CD4-positive, alpha-beta memory T cell (primary cell): ENCODE measurements around the gene GPHA2. TPM values are rescaled to one million over a fixed set of nuclear protein-coding genes. Genes with fewer than 3 reads are reported as not detected.

ENCODE experiments used
- CTCF ChIA-PET: fragments of 350-600 bp; sonication (Branson Sonifier 250); formaldehyde crosslinking; loops from one replicate; lab custom pipeline; 2021; ENCODE audit warnings: inconsistent platforms; ENCODE audit not compliant: partially characterized antibody; lab: Charles Lee
- POLR2A ChIA-PET: fragments of 350-600 bp; sonication (Branson Sonifier 250); formaldehyde crosslinking; loops from one replicate; lab custom pipeline; 2021; ENCODE audit not compliant: partially characterized antibody; lab: Charles Lee
- DNase-seq, 5 donors: peaks; one replicate each; pipeline versions ENCODE4 v3.0.0 to v3.0.0-alpha.2; 2020 to 2022; ENCODE audit warnings: mixed read lengths in 1 of 5
- H3K27ac ChIP-seq: one replicate; pipeline ENCODE4 v1.7.0; 2013; ENCODE audit warnings: low read depth, low read length
- H3K27me3 ChIP-seq: 2 replicates; pipeline ENCODE4 v1.7.0; 2013; ENCODE audit warnings: mild to moderate bottlenecking, low read length, moderate library complexity; ENCODE audit not compliant: insufficient read depth
- H3K36me3 ChIP-seq: 2 replicates; pipeline ENCODE4 v1.7.0; 2013; ENCODE audit warnings: mild to moderate bottlenecking, low read length, moderate library complexity; ENCODE audit not compliant: insufficient read depth
- H3K4me1 ChIP-seq: 2 replicates; pipeline ENCODE4 v1.7.0; 2013; ENCODE audit warnings: mild to moderate bottlenecking, low read length, moderate library complexity; ENCODE audit not compliant: insufficient read depth
- H3K4me3 ChIP-seq, 2 donors: one replicate each; pipeline ENCODE4 v1.7.0; 2013; ENCODE audit warnings: low read length in 2 of 2, mild to moderate bottlenecking in 1 of 2
- H3K9me3 ChIP-seq, 2 donors: one replicate each; pipeline ENCODE4 v1.7.0; 2013; ENCODE audit warnings: low read length in 2 of 2, control low read depth in 1 of 2; ENCODE audit not compliant: control insufficient read depth in 1 of 2
- H3K27ac Mint-ChIP-seq, 7 donors: one replicate each; pipeline ENCODE4 v1.8.0; 2020 to 2021; ENCODE audit warnings: mixed read lengths in 7 of 7, mild to moderate bottlenecking in 6 of 7, inconsistent platforms in 3 of 7, moderate library complexity in 3 of 7
- H3K27me3 Mint-ChIP-seq, 2 donors: one replicate each; pipeline ENCODE4 v1.8.0; 2020 to 2021; ENCODE audit warnings: mixed read lengths in 2 of 2
- H3K36me3 Mint-ChIP-seq, 2 donors: one replicate each; pipeline ENCODE4 v1.8.0; 2020 to 2021; ENCODE audit warnings: mixed read lengths in 2 of 2, inconsistent platforms in 1 of 2, mild to moderate bottlenecking in 1 of 2
- H3K4me1 Mint-ChIP-seq, 4 donors: one replicate each; pipeline ENCODE4 v1.8.0; 2020 to 2021; ENCODE audit warnings: mixed read lengths in 4 of 4, mild to moderate bottlenecking in 1 of 4
- H3K4me3 Mint-ChIP-seq, 8 donors: one replicate each; pipeline ENCODE4 v1.8.0; 2020 to 2021; ENCODE audit warnings: mixed read lengths in 8 of 8, mild to moderate bottlenecking in 7 of 8, moderate library complexity in 6 of 8, inconsistent platforms in 3 of 8
- H3K9me3 Mint-ChIP-seq, 8 donors: one replicate each; pipeline ENCODE4 v1.8.0; 2020 to 2021; ENCODE audit warnings: mixed read lengths in 8 of 8, mild to moderate bottlenecking in 5 of 8, inconsistent platforms in 3 of 8, moderate library complexity in 1 of 8
- intact Hi-C: fragments of 100-400 bp; cut with micrococcal nuclease; formaldehyde crosslinking; loops from one replicate; pipeline ENCODE4 v1.15.1; 2023
- polyA plus RNA-seq, 2 donors: library from polyadenylated mRNA; unstranded; fragments of 300-500 nt; fragmentation: Illumina TruSeq; gene quantifications; one replicate each; pipeline ENCODE4 v1.2.3, GENCODE V29; 2021
- total RNA-seq, 2 experiments: library from RNA; stranded (reverse); gene quantifications; one replicate each; pipeline ENCODE4 v1.2.3, GENCODE V29; 2021

GPHA2 gene
- total and polyA plus RNA-seq, 4 experiments from 2014 or later: 0.47 TPM; not detected in 3

DNA sequence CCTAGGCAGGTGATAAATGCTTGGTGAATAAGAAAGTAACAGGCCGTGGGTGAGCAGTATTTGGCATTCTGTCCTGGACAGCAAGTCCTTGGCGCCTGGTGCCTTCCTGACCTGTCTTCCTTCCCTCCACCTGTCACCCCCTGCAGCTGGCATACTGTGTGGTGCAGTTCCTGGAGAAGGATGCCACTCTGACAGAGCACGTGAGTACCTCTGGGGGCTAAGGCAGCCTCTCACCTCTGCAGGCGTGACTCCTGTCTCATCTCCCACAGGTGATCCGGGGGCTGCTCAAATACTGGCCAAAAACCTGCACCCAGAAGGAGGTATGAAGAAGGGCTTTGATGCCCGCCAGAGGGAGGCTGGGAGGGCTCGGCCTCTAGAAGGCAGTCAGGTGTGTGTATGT is 4.4 kb downstream of the GPHA2 start:
- ChIA-PET CTCF (interaction anchor here (1.2 kb wide), 1 partner anchor 83 kb away, joined by 3 read pairs; the partner anchor contains the start of gene ARL2), POLR2A (no interaction called here)
- Mint-ChIP-seq H3K36me3 (peaks cover 28 to 47% of the 10 kb centered on the region in 2 donors), H3K27me3 (no peaks in the 10 kb centered on the region), H3K4me1 (peaks cover 0 to 3% (median 0%) of the 10 kb centered on the region in 4 donors), H3K9me3 (no peaks in the 10 kb centered on the region), H3K4me3 (no peak overlapping the region), H3K27ac (no peak overlapping the region)
- Histone ChIP-seq H3K4me1 (no peaks in the 10 kb centered on the region), H3K27ac (no peak overlapping the region), H3K36me3 (peaks cover 30% of the 10 kb centered on the region), H3K9me3 (no peaks in the 10 kb centered on the region), H3K27me3 (no peaks in the 10 kb centered on the region), H3K4me3 (no peak overlapping the region)
- DNase-seq: no peak
- intact Hi-C loops: no loop called here

DNA sequence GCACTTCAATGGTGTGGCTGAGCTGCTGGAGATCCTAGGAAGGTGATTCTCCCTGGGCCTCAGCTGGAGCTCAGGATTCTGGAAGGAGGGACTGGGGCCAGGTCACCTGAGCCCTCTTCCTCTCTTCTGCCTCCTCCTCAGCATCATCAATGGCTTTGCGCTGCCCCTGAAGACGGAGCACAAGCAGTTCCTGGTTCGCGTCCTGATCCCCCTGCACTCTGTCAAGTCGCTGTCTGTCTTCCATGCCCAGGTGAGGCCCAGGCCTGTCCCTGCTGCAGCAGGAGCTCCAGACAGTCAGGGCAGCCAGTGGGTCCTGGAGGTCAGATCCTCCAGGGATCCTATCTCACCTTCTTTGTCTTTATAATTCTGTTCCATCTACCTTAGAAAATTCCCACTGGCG is 5.4 kb downstream of the GPHA2 start:
- Histone ChIP-seq H3K36me3 (peaks cover 30% of the 10 kb centered on the region), H3K27me3 (no peaks in the 10 kb centered on the region), H3K27ac (no peak overlapping the region), H3K9me3 (no peaks in the 10 kb centered on the region), H3K4me1 (peaks cover 3% of the 10 kb centered on the region), H3K4me3 (no peak overlapping the region)
- H3K9me3 Mint-ChIP-seq: no peaks in the 10 kb centered on the region
- no peak for DNase-seq
- H3K4me3 Mint-ChIP-seq: no peak overlapping the region
- CTCF ChIA-PET: interaction anchor here (1.2 kb wide), 1 partner anchor 84 kb away, joined by 3 read pairs; the partner anchor contains the start of gene ARL2
- intact Hi-C loops: no loop called here
- H3K4me1 Mint-ChIP-seq: peaks cover 0 to 3% (median 0%) of the 10 kb centered on the region in 4 donors
- H3K36me3 Mint-ChIP-seq: peaks cover 28 to 45% of the 10 kb centered on the region in 2 donors
- H3K27me3 Mint-ChIP-seq: no peaks in the 10 kb centered on the region
- POLR2A ChIA-PET: no interaction called here
- H3K27ac Mint-ChIP-seq: no peak overlapping the region

DNA sequence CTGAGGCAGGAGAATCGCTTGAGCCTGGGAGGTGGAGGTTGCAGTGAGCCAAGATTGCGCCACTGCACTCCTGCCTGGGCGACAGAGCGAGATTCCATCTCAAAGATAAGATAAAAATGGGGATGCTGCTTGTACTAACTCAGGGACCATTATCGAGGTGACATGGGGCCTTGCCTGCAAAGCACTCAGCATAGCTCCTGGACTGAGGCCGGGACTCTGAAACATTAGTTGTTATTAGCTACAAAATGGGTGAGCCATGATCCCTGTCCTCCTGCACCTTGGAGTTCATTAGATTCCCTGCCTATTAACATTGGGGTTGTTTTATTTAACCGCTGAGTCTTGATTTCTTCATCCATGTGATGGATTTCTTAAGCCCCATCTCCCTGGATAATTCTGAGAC is 6.1 kb downstream of the GPHA2 start:
- CTCF ChIA-PET: no interaction called here
- Mint-ChIP-seq H3K27me3 (no peaks in the 10 kb centered on the region), H3K27ac (no peak overlapping the region), H3K4me3 (no peak overlapping the region), H3K9me3 (no peaks in the 10 kb centered on the region), H3K36me3 (peaks cover 28 to 48% of the 10 kb centered on the region in 2 donors), H3K4me1 (peaks cover 0 to 4% (median 4%) of the 10 kb centered on the region in 4 donors)
- Histone ChIP-seq H3K4me1 (peaks cover 8% of the 10 kb centered on the region), H3K27ac (no peak overlapping the region), H3K9me3 (no peaks in the 10 kb centered on the region), H3K36me3 (peaks cover 30% of the 10 kb centered on the region), H3K4me3 (no peak overlapping the region), H3K27me3 (no peaks in the 10 kb centered on the region)
- intact Hi-C loops: no loop called here
- DNase-seq: no peak
- POLR2A ChIA-PET: no interaction called here

DNA sequence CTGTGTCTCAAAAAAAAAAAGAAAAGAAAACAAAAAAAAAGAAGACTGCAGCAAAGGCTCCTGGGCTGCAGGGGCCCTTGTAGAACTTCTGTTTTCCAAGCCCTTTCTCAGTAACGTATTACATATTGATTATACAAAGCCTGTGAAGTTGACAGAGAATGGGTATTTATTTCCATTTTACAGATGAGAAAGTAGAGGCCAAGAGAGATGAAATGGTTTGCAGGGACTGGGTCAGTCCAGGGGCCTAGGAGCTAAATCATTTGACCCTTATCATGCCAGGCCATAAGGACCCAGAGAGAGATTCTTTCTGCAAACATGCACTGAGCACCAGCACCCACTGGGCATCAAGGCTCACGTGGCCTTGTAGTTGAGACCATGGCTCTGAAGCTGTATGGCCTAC is 6.7 kb downstream of the GPHA2 start:
- Histone ChIP-seq H3K4me1 (peaks cover 13% of the 10 kb centered on the region), H3K4me3 (no peak overlapping the region), H3K27me3 (no peaks in the 10 kb centered on the region), H3K27ac (no peak overlapping the region), H3K36me3 (peaks cover 30% of the 10 kb centered on the region), H3K9me3 (no peaks in the 10 kb centered on the region)
- intact Hi-C loops: no loop called here
- no peak overlapping the region for H3K27ac Mint-ChIP-seq
- H3K4me3 Mint-ChIP-seq: no peak overlapping the region
- H3K9me3 Mint-ChIP-seq: no peaks in the 10 kb centered on the region
- no peak for DNase-seq
- no peaks in the 10 kb centered on the region for H3K27me3 Mint-ChIP-seq
- ChIA-PET POLR2A (interaction anchor here (0.7 to 5.7 kb wide), 2 partner anchors 13 to 108 kb away, joined by 3 to 46 read pairs; partner anchors contain the start of gene ATG2A), CTCF (no interaction called here)
- H3K4me1 Mint-ChIP-seq: peaks cover 6 to 10% (median 8%) of the 10 kb centered on the region in 4 donors
- peaks cover 24 to 50% of the 10 kb centered on the region in 2 donors for H3K36me3 Mint-ChIP-seq

DNA sequence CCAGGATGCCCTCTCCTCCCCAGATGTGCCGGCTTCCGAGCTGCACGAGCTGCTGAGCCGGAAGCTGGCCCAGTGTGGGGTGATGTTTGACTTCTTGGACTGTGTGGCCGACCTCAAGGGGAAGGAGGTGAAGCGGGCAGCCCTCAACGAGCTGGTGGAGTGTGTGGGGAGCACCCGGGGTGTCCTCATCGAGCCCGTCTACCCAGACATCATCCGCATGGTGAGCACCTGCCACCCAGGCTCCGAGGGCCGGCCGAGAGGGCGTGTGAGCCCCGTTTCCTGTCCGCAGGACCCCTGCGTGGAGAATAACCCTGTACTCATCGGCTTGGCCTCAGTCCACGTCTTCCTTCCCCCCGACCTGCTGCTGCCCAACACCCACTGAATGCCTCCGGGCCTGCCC is 9.0 kb downstream of the GPHA2 start:
- H3K9me3 Mint-ChIP-seq: no peaks in the 10 kb centered on the region
- Histone ChIP-seq H3K27me3 (no peaks in the 10 kb centered on the region), H3K4me3 (no peak overlapping the region), H3K36me3 (peaks cover 18% of the 10 kb centered on the region), H3K27ac (no peak overlapping the region), H3K9me3 (no peaks in the 10 kb centered on the region), H3K4me1 (peaks cover 20% of the 10 kb centered on the region)
- H3K4me3 Mint-ChIP-seq: peak overlapping the region in 4 of 8 donors; percentile 17 to 61 (median 52)
- intact Hi-C loops: no loop called here
- no peaks in the 10 kb centered on the region for H3K27me3 Mint-ChIP-seq
- DNase-seq: no peak
- ChIA-PET CTCF (no interaction called here), POLR2A (interaction anchor here (1.1 to 5.7 kb wide), 2 partner anchors 11 to 78 kb away, joined by 3 to 46 read pairs; partner anchors contain the start of gene ATG2A)
- H3K4me1 Mint-ChIP-seq: peaks cover 9 to 15% (median 11%) of the 10 kb centered on the region in 4 donors
- H3K36me3 Mint-ChIP-seq: peaks cover 17 to 35% of the 10 kb centered on the region in 2 donors
- H3K27ac Mint-ChIP-seq: peak overlapping the region in 3 of 7 donors; percentile 48 to 75 (median 68)

DNA sequence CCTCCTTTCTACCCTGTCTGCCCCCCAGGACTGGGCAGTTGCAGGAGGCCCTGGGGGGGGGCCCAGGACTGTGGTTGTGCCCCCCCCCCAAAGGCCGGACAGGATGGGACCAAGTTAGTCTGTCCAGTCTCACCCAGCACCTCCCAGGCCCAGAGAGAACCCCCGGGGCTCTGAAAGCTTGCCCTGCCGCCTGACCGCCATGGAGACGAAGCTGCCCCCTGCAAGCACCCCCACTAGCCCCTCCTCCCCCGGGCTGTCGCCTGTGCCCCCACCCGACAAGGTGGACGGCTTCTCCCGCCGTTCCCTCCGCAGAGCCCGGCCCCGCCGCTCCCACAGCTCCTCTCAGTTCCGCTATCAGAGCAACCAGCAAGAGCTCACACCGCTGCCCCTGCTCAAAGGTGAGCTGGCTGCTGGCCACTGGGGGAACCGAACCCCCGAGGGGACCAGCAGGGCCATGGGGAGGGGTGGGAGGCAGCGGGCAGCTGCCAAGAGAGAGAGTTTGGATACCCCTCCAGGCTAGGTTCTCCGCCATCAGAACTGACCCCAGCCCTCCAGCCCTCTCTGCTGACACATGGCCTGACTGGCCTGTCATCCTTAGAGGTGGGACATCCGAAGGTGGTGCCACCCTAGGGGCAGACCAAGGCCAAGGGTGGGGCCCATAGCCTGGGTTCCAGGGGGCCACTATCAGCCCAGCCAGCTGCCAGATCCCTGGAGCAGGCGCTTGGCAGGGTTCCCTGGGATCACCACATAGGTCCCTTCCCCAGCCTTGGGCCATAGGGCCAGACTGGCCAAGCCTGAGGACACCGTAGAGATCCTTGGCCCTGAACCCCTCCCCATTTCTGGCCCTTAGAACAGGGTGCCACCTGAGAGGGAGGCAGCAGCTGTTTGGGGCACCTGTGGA is 9.9 kb downstream of the GPHA2 start:
- peaks cover 11% of the 10 kb centered on the region for H3K36me3 ChIP-seq
- no peak for DNase-seq
- peak overlapping the region; percentile 62 to 93 (median 88) for H3K4me3 Mint-ChIP-seq
- peaks cover 12 to 26% of the 10 kb centered on the region in 2 donors for H3K36me3 Mint-ChIP-seq
- peaks cover 9 to 15% (median 11%) of the 10 kb centered on the region in 4 donors for H3K4me1 Mint-ChIP-seq
- ChIA-PET CTCF (interaction anchor here (1.0 kb wide), 1 partner anchor 46 kb away, joined by 4 read pairs; the partner anchor contains the start of gene MAJIN), POLR2A (interaction anchor here (1.0 to 5.7 kb wide), 9 partner anchors 10 to 196 kb away, joined by 3 to 46 read pairs (median 10); partner anchors contain the start of genes ARL2, ATG2A, FAU and MAP4K2)
- H3K9me3 Mint-ChIP-seq: no peaks in the 10 kb centered on the region
- H3K27ac ChIP-seq: no peak overlapping the region
- H3K27ac Mint-ChIP-seq: peak overlapping the region in 6 of 7 donors; percentile 46 to 94 (median 89)
- H3K9me3 ChIP-seq: no peaks in the 10 kb centered on the region
- no peaks in the 10 kb centered on the region for H3K27me3 ChIP-seq
- H3K4me3 ChIP-seq: peak overlapping the region in 1 of 2 donors; percentile 61
- H3K4me1 ChIP-seq: peaks cover 20% of the 10 kb centered on the region
- no peaks in the 10 kb centered on the region for H3K27me3 Mint-ChIP-seq
- intact Hi-C loops: loop anchor here (2.0 kb wide), 1 partner anchor 187 kb away; no protein-coding TSS in a partner anchor
